ENCODE data around the gene SULT2B1.
"Not testable (repeated sequence)": the region's sequence is repeated elsewhere in the genome, so short reads cannot be mapped to it uniquely, and the experiment has no call there.

The SULT2B1 gene

GRCh38 chr19:48624791-48625723 is 73.1 kb downstream of the SULT2B1 start:
- no peak for DNase-seq

GRCh38 chr19:48625891-48626327 is 73.9 kb downstream of the SULT2B1 start:
- DNase-seq, result no peak

- DNase-seq, result no peak
These were observed 75.4 kb downstream of the SULT2B1 start for GRCh38 chr19:48627201-48627864.

GRCh38 chr19:48627865-48628314 is 75.9 kb downstream of the SULT2B1 start:
- DNase-seq, result no peak

GRCh38 chr19:48628486-48629296 is 76.7 kb downstream of the SULT2B1 start:
- DNase-seq, result no peak

- no peak for DNase-seq
These were observed 77.3 kb downstream of the SULT2B1 start for GRCh38 chr19:48629297-48629598.

- peak; percentile 57 for DNase-seq
These were observed 77.8 kb downstream of the SULT2B1 start for GRCh38 chr19:48629599-48630295.

- DNase-seq, result peak; percentile 94
These were observed 78.5 kb downstream of the SULT2B1 start for GRCh38 chr19:48630296-48631063.

GRCh38 chr19:48631225-48631624 is 79.3 kb downstream of the SULT2B1 start:
- DNase-seq, result peak; percentile 57

- not testable (repeated sequence) for DNase-seq
These were observed 80.3 kb downstream of the SULT2B1 start for GRCh38 chr19:48632286-48632685.

- peak; percentile 67 for DNase-seq
These were observed 80.7 kb downstream of the SULT2B1 start for GRCh38 chr19:48632692-48633147.

- DNase-seq, result no peak
These were observed 81.4 kb downstream of the SULT2B1 start for GRCh38 chr19:48633148-48634035.

GRCh38 chr19:48634036-48634342 is 82.0 kb downstream of the SULT2B1 start:
- no peak for DNase-seq

GRCh38 chr19:48634424-48635262 is 82.7 kb downstream of the SULT2B1 start:
- peak; percentile 99 for DNase-seq

GRCh38 chr19:48635263-48635965 is 83.4 kb downstream of the SULT2B1 start:
- DNase-seq, result peak; percentile 85

GRCh38 chr19:48635966-48636858 is 84.2 kb downstream of the SULT2B1 start:
- DNase-seq, result peak; percentile 54

GRCh38 chr19:48636859-48637448 is 85.0 kb downstream of the SULT2B1 start, which contains the start of gene DBP:
TSS of gene DBP (minus strand) at chr19:48637379. CDS start at chr19:48636994, 385 bp downstream.
- DNase-seq, result no peak
